Activated CD4-positive, alpha-beta T cell treated with anti-CD3 and anti-CD28 coated beads, Interleukin-2, amount 10 ng/mL, durations not matched to agents 24 days and 14 days (primary cell): ENCODE measurements around the gene FAM131C. TPM values are rescaled to one million over a fixed set of nuclear protein-coding genes. Genes with fewer than 3 reads are reported as not detected.
"Not testable (repeated sequence)": the region's sequence is repeated elsewhere in the genome, so short reads cannot be mapped to it uniquely, and the experiment has no call there.

Experiments used
- DNase-seq: peaks from one replicate; pipeline ENCODE4 v3.0.0; 2022
- H3K27ac Mint-ChIP-seq: one replicate; pipeline ENCODE4 v1.8.0; 2022; ENCODE audit warnings: mild to moderate bottlenecking, mixed read lengths
- H3K27me3 Mint-ChIP-seq: one replicate; pipeline ENCODE4 v1.8.0; 2022; ENCODE audit warnings: mixed read lengths
- H3K36me3 Mint-ChIP-seq: one replicate; pipeline ENCODE4 v1.8.0; 2022; ENCODE audit warnings: low read depth, mild to moderate bottlenecking, mixed read lengths
- H3K4me1 Mint-ChIP-seq: one replicate; pipeline ENCODE4 v1.8.0; 2021; ENCODE audit warnings: mixed read lengths
- H3K4me3 Mint-ChIP-seq: one replicate; pipeline ENCODE4 v1.8.0; 2022; ENCODE audit warnings: mild to moderate bottlenecking, moderate library complexity, mixed read lengths
- H3K9me3 Mint-ChIP-seq: one replicate; pipeline ENCODE4 v1.8.0; 2021; ENCODE audit warnings: mixed read lengths
- intact Hi-C: fragments of 100-400 bp; cut with micrococcal nuclease; formaldehyde crosslinking; loops from one replicate; pipeline ENCODE4 v1.15.1; 2023
- total RNA-seq: library from RNA; stranded (reverse); gene quantifications from 2 replicates; pipeline ENCODE4 v1.2.3, GENCODE V29; 2022

The FAM131C gene
- total RNA-seq, 1 donor from 2014 or later = 0.26 TPM

GRCh38 chr1:16055613-16056520 lies 17.6 kb downstream of the FAM131C start:
- H3K36me3 Mint-ChIP-seq = no peaks in the 10 kb centered on the region
- H3K27ac Mint-ChIP-seq = no peak overlapping the region
- H3K4me3 Mint-ChIP-seq = no peak overlapping the region
- H3K4me1 Mint-ChIP-seq = peaks cover 6% of the 10 kb centered on the region
- DNase-seq = peak; percentile 96
- H3K9me3 Mint-ChIP-seq = no peaks in the 10 kb centered on the region
- peaks cover 7% of the 10 kb centered on the region for H3K27me3 Mint-ChIP-seq
- intact Hi-C loops = loop anchor here (1.0 kb wide), 2 partner anchors 47 to 264 kb away; no protein-coding TSS in a partner anchor

- peaks cover 4% of the 10 kb centered on the region for H3K27me3 Mint-ChIP-seq
- intact Hi-C loops = no loop called here
- no peak overlapping the region for H3K27ac Mint-ChIP-seq
- H3K4me1 Mint-ChIP-seq = peaks cover 6% of the 10 kb centered on the region
- no peak overlapping the region for H3K4me3 Mint-ChIP-seq
- no peaks in the 10 kb centered on the region for H3K36me3 Mint-ChIP-seq
- no peaks in the 10 kb centered on the region for H3K9me3 Mint-ChIP-seq
- no peak for DNase-seq
These were observed 18.6 kb downstream of the FAM131C start for GRCh38 chr1:16054598-16055540.

DNA sequence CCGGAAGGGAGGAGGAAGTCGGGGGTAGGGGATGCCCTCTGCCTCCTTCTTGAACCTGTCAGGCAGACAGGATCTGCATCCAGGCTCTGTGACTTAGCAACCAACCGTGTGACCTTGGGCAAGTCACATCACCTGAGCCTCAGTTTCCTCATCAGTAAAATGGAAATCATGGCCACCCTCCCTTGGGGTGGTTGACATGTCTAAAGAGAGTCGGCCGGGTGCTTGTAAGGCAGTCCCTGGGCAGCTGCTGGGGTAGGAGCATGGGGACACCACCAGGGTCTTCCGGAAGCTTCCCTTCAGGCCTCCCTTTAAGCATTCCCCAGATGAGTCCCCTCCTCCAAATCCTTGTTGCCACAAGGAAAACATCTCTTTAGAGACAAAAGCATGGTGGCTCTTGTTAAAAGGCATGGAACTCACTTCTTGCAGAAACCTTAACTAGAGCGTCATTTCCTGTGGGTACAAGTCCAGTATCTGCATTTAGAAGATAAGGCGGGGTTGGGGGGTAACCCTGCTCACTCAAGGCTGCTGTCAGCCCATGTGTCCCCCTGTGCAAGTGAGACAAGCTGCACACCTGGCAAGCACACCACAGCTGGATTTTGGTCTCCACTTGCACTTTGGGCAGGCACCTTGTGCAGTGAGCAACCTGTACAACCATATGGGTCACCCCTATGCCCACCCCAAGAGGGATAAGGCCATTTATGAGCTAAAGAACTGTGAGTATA lies 19.5 kb downstream of the FAM131C start:
- no peak overlapping the region for H3K27ac Mint-ChIP-seq
- no peaks in the 10 kb centered on the region for H3K9me3 Mint-ChIP-seq
- peaks cover 9% of the 10 kb centered on the region for H3K27me3 Mint-ChIP-seq
- H3K4me3 Mint-ChIP-seq = no peak overlapping the region
- no peak for DNase-seq
- no peaks in the 10 kb centered on the region for H3K36me3 Mint-ChIP-seq
- H3K4me1 Mint-ChIP-seq = peaks cover 6% of the 10 kb centered on the region
- intact Hi-C loops = no loop called here

DNA sequence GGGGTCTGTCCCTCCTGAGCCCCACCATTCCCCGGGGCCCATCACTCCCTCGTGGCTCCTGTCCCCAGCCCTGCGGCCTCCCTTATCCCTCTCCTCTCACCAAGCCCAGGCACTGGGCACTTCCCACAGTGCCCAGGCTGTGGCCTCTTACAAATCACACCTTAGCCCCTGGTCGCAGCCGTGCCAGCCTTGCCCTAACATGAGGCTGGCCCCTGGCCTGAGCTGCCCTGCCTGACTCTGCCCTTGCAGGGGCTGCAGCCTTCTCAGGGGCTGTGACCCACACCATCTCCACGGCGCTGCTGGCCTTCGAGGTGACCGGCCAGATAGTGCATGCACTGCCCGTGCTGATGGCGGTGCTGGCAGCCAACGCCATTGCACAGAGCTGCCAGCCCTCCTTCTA lies 21.5 kb downstream of the FAM131C start:
- H3K4me3 Mint-ChIP-seq, H3K4me1 Mint-ChIP-seq, DNase-seq, intact Hi-C loops, H3K9me3 Mint-ChIP-seq, H3K27me3 Mint-ChIP-seq, H3K36me3 Mint-ChIP-seq, H3K27ac Mint-ChIP-seq: not testable (repeated sequence)

GRCh38 chr1:16051039-16051438 lies 22.4 kb downstream of the FAM131C start:
- Mint-ChIP-seq H3K27me3 (peaks cover 9% of the 10 kb centered on the region), H3K27ac (no peak overlapping the region), H3K36me3 (no peaks in the 10 kb centered on the region), H3K4me1 (peaks cover 4% of the 10 kb centered on the region), H3K9me3 (no peaks in the 10 kb centered on the region), H3K4me3 (no peak overlapping the region)
- intact Hi-C loops = no loop called here
- no peak for DNase-seq

- no peak overlapping the region for H3K4me3 Mint-ChIP-seq
- H3K27ac Mint-ChIP-seq = no peak overlapping the region
- H3K9me3 Mint-ChIP-seq = no peaks in the 10 kb centered on the region
- intact Hi-C loops = no loop called here
- peaks cover 9% of the 10 kb centered on the region for H3K27me3 Mint-ChIP-seq
- no peak for DNase-seq
- no peaks in the 10 kb centered on the region for H3K4me1 Mint-ChIP-seq
- H3K36me3 Mint-ChIP-seq = no peaks in the 10 kb centered on the region
These were observed 23.1 kb downstream of the FAM131C start for GRCh38 chr1:16050328-16050727.

DNA sequence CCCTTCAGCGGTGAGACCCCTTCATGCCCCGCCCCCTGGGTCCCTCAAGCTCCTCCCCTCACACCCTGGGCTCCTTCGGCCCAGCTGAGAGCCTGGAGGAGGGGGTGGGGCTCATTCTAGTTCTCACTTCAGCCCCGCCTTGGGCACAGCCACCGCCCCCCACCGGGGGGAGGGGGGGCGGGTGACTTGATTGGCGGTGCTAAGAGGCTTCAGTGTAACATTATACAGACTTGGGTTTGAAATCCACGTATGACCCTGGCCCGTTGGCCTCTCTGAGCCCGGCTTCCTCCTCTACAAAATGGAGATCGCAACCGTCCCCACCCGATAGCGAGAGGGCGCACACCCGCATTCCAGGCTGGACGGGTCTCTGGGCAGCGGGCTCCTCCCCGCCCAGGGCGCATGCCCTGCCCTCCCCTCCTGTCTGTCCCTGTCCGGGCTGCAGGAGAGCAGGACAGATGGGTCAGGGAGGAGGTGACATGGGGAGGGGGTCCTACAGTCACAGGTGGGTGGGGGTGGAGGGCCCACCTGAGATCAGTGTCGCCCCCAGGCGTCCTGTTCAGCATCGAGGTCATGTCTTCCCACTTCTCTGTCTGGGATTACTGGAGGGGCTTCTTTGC lies 24.8 kb downstream of the FAM131C start:
- H3K4me3 Mint-ChIP-seq = peak overlapping the region; percentile 34
- no peaks in the 10 kb centered on the region for H3K4me1 Mint-ChIP-seq
- H3K36me3 Mint-ChIP-seq = no peaks in the 10 kb centered on the region
- intact Hi-C loops = no loop called here
- peak; percentile 75 for DNase-seq
- H3K27ac Mint-ChIP-seq = no peak overlapping the region
- no peaks in the 10 kb centered on the region for H3K9me3 Mint-ChIP-seq
- H3K27me3 Mint-ChIP-seq = peaks cover 9% of the 10 kb centered on the region

- Mint-ChIP-seq H3K27ac (no peak overlapping the region), H3K9me3 (no peaks in the 10 kb centered on the region), H3K4me3 (no peak overlapping the region), H3K36me3 (no peaks in the 10 kb centered on the region), H3K4me1 (no peaks in the 10 kb centered on the region), H3K27me3 (peaks cover 9% of the 10 kb centered on the region)
- intact Hi-C loops = no loop called here
- DNase-seq = no peak
These were observed 25.5 kb downstream of the FAM131C start for GRCh38 chr1:16047791-16048475.

DNA sequence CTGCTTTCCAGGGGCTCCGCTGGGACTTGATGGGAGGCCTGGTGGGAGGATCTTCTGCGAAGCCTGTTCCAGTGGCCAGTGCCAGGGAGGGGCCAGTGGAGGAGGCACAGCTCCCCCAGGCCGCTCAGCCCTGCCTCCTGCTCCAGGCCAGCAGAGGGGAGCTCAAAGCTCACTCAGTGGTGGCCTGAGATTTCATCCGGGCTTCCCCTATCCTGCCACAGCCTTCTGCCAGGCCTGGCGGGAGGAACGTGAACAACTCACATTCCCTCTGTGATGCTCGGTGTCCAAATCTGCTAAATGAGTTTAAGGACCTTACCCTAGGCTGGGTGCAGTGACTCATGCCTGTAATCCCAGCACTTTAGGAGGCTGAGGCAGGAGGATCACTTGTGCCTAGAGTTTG lies 26.6 kb downstream of the FAM131C start:
- Mint-ChIP-seq H3K27me3 (peaks cover 9% of the 10 kb centered on the region), H3K36me3 (no peaks in the 10 kb centered on the region), H3K4me1 (no peaks in the 10 kb centered on the region), H3K4me3 (no peak overlapping the region), H3K27ac (no peak overlapping the region), H3K9me3 (no peaks in the 10 kb centered on the region)
- DNase-seq = no peak
- intact Hi-C loops = no loop called here

- intact Hi-C loops = no loop called here
- Mint-ChIP-seq H3K9me3 (no peaks in the 10 kb centered on the region), H3K36me3 (no peaks in the 10 kb centered on the region)
These were observed 29.5 kb downstream of the FAM131C start for GRCh38 chr1:16043950-16044349.

DNA sequence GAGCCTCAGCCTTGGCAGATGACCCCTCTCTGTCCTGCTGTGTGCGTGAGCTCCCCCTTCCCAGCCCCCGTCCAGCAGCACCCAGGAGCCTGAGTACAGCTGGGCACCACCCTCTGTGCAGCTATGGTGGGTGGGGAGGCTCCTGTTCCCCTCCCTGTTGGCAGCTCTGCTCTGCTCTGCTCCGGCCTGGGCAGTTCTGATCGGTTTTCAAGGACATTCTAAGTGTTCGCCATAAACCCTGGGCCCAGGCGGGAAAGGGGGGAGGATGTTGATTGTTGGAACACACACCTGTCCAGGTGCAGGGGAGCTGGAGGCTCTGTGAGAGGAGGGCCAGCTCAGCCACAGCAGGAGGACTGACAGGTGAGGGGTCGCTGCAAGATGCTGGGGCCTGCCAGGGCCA lies 29.9 kb downstream of the FAM131C start, which contains the start of gene CLCNKB:
Gene CLCNKB, plus strand, starts transcription at position 262 of the 400 bp plus-strand sequence. CDS start 711 bp downstream, outside the sequence.
- no peak within 1 kb of the TSS for H3K27ac Mint-ChIP-seq
- no peaks in the 10 kb centered on the region for H3K9me3 Mint-ChIP-seq
- DNase-seq = no peak
- H3K27me3 Mint-ChIP-seq = peaks cover 2% of the 10 kb centered on the region
- no peaks in the 10 kb centered on the region for H3K36me3 Mint-ChIP-seq
- no peaks in the 10 kb centered on the region for H3K4me1 Mint-ChIP-seq
- intact Hi-C loops = no loop called here
- H3K4me3 Mint-ChIP-seq = no peak within 1 kb of the TSS

More at GRCh38 chr1:16043950-16044349, 29.5 kb downstream of the FAM131C start:
- no peak overlapping the region for H3K4me3 Mint-ChIP-seq
- DNase-seq = no peak
- no peaks in the 10 kb centered on the region for H3K4me1 Mint-ChIP-seq
- H3K27ac Mint-ChIP-seq = no peak overlapping the region
- peaks cover 2% of the 10 kb centered on the region for H3K27me3 Mint-ChIP-seq

- intact Hi-C loops, H3K36me3 Mint-ChIP-seq, H3K4me1 Mint-ChIP-seq, H3K27ac Mint-ChIP-seq, DNase-seq, H3K9me3 Mint-ChIP-seq, H3K27me3 Mint-ChIP-seq, H3K4me3 Mint-ChIP-seq: not testable (repeated sequence)
These were observed 30.8 kb downstream of the FAM131C start for GRCh38 chr1:16042654-16043053.

- Mint-ChIP-seq H3K9me3 (no peaks in the 10 kb centered on the region), H3K4me3 (no peak overlapping the region), H3K4me1 (no peaks in the 10 kb centered on the region), H3K36me3 (no peaks in the 10 kb centered on the region), H3K27ac (no peak overlapping the region), H3K27me3 (peaks cover 4% of the 10 kb centered on the region)
- intact Hi-C loops = no loop called here
- DNase-seq = no peak
These were observed 31.4 kb downstream of the FAM131C start for GRCh38 chr1:16042096-16042495.
